SK-N-DZ (cell line): ENCODE measurements around the gene FAM229A.

ENCODE experiments used
- DNase-seq: peaks from one replicate; pipeline ENCODE4 v3.0.0-alpha.2; 2015; ENCODE audit warnings: low spot score

The FAM229A gene

GRCh38 chr1:32331549-32331948 lies 30.7 kb downstream of the FAM229A start:
- DNase-seq, result no peak

- DNase-seq, result no peak
These were observed 31.6 kb downstream of the FAM229A start for GRCh38 chr1:32330558-32331151.

- DNase-seq, result no peak
These were observed 32.3 kb downstream of the FAM229A start for GRCh38 chr1:32329931-32330466.

GRCh38 chr1:32327204-32327603 lies 35.1 kb downstream of the FAM229A start:
- DNase-seq, result no peak

- no peak for DNase-seq
These were observed 40.5 kb downstream of the FAM229A start for GRCh38 chr1:32321712-32322291.

GRCh38 chr1:32318127-32318869 lies 44.0 kb downstream of the FAM229A start:
- no peak for DNase-seq

- DNase-seq, result no peak
These were observed 45.4 kb downstream of the FAM229A start for GRCh38 chr1:32316903-32317277.

- no peak for DNase-seq
These were observed 50.4 kb downstream of the FAM229A start for GRCh38 chr1:32311709-32312393.
